Measurements from ENCODE around the gene TWNK.
A peak's percentile ranks its signal among the peaks of the same experiment; 100 is the strongest.

TWNK gene

GRCh38 chr10:101011517-101012423 is 24.4 kb downstream of the TWNK start:
- no peak for DNase-seq (ENCODE audit: low read depth)

- DNase-seq (ENCODE audit: low read depth) = peak; percentile 88
These were observed 25.4 kb downstream of the TWNK start for GRCh38 chr10:101012525-101013364.

- DNase-seq (ENCODE audit: low read depth) = no peak
These were observed 26.1 kb downstream of the TWNK start for GRCh38 chr10:101013365-101013825.

- DNase-seq (ENCODE audit: low read depth) = peak; percentile 47
These were observed 27.0 kb downstream of the TWNK start for GRCh38 chr10:101014230-101014884.

GRCh38 chr10:101014966-101015581 is 27.7 kb downstream of the TWNK start:
- peak; percentile 93 for DNase-seq (ENCODE audit: low read depth)

- DNase-seq (ENCODE audit: low read depth) = no peak
These were observed 28.2 kb downstream of the TWNK start for GRCh38 chr10:101015582-101015973.

- DNase-seq (ENCODE audit: low read depth) = no peak
These were observed 29.5 kb downstream of the TWNK start for GRCh38 chr10:101016814-101017213.

GRCh38 chr10:101018118-101018599 is 30.8 kb downstream of the TWNK start:
- no peak for DNase-seq (ENCODE audit: low read depth)

- DNase-seq (ENCODE audit: low read depth) = peak; percentile 79
These were observed 31.5 kb downstream of the TWNK start for GRCh38 chr10:101018600-101019439.

- DNase-seq (ENCODE audit: low read depth) = no peak
These were observed 32.0 kb downstream of the TWNK start for GRCh38 chr10:101019440-101019703.

- DNase-seq (ENCODE audit: low read depth) = no peak
These were observed 33.2 kb downstream of the TWNK start for GRCh38 chr10:101020427-101021075.

- no peak for DNase-seq (ENCODE audit: low read depth)
These were observed 33.9 kb downstream of the TWNK start for GRCh38 chr10:101021239-101021638.

GRCh38 chr10:101021692-101022251 is 34.4 kb downstream of the TWNK start:
- no peak for DNase-seq (ENCODE audit: low read depth)

GRCh38 chr10:101022967-101023705 is 35.8 kb downstream of the TWNK start:
- DNase-seq (ENCODE audit: low read depth) = no peak

GRCh38 chr10:101027106-101027720 is 39.9 kb downstream of the TWNK start:
- no peak for DNase-seq (ENCODE audit: low read depth)

GRCh38 chr10:101028446-101029337 is 41.3 kb downstream of the TWNK start:
- DNase-seq (ENCODE audit: low read depth) = no peak

- DNase-seq (ENCODE audit: low read depth) = no peak
These were observed 42.4 kb downstream of the TWNK start for GRCh38 chr10:101029520-101030295.
